ENCODE measurements around the gene OFD1. TPM values are rescaled to one million over a fixed set of nuclear protein-coding genes. Genes with fewer than 3 reads are reported as not detected.

OFD1 gene
- total RNA-seq, 2 donors from 2014 or later, result 25.9 to 29.7 TPM

- H3K36me3 ChIP-seq (ENCODE audit: control insufficient read depth, insufficient read depth, low read length), result no peaks in the 10 kb centered on the region
- H3K27ac Mint-ChIP-seq, result no peak overlapping the region
- H3K4me3 Mint-ChIP-seq, result peak overlapping the region; percentile 86
- H3K36me3 Mint-ChIP-seq (ENCODE audit: low read depth), result no peaks in the 10 kb centered on the region
- DNase-seq, result no peak
- peaks cover 16% of the 10 kb centered on the region for H3K4me1 Mint-ChIP-seq
- WGBS, 2 experiments (ENCODE audit: insufficient coverage in 1 of 2, insufficient read length in 1 of 2), result 0 to 24% methylated on average over 3 to 13 of the region's 13 CpGs
- no peak for TF ChIP-seq CTCF (conservative IDR thresholded peaks at IDR 0.05)
- peaks cover 18% of the 10 kb centered on the region for H3K27me3 Mint-ChIP-seq (ENCODE audit: insufficient read depth)
- peaks cover 52% of the 10 kb centered on the region for H3K9me3 Mint-ChIP-seq
- H3K4me3 ChIP-seq (ENCODE audit: low read length), result peak overlapping the region; percentile 91
- no peaks in the 10 kb centered on the region for H3K9me3 ChIP-seq (ENCODE audit: control insufficient read depth, low read length)
- H3K27me3 ChIP-seq (ENCODE audit: control insufficient read depth, insufficient read depth, low read length, poor library complexity, severe bottlenecking), result peaks cover 17% of the 10 kb centered on the region
- no peaks in the 10 kb centered on the region for H3K4me1 ChIP-seq (ENCODE audit: control insufficient read depth, insufficient read depth, low read length)
- peak overlapping the region; percentile 95 for H3K9ac ChIP-seq (ENCODE audit: extremely low read depth, low read length, poor library complexity, severe bottlenecking)
- H3K27ac ChIP-seq (ENCODE audit: low read depth, low read length), result no peak overlapping the region
These were observed 46.1 kb upstream of the OFD1 start for GRCh38 chrX:13688384-13688957.

- peak within 1 kb of the TSS; percentile 90 for H3K27ac Mint-ChIP-seq
- H3K36me3 ChIP-seq (ENCODE audit: control insufficient read depth, insufficient read depth, low read length), result no peaks in the 10 kb centered on the region
- WGBS, 2 experiments (ENCODE audit: insufficient coverage in 1 of 2, insufficient read length in 1 of 2), result 0% methylated on average over 61 of the region's 68 CpGs; no CpG with 5 or more reads in 1 of the 2 experiments
- peak within 1 kb of the TSS; percentile 80 for H3K27ac ChIP-seq (ENCODE audit: low read depth, low read length)
- no peaks in the 10 kb centered on the region for H3K36me3 Mint-ChIP-seq (ENCODE audit: low read depth)
- peaks cover 17% of the 10 kb centered on the region for H3K27me3 ChIP-seq (ENCODE audit: control insufficient read depth, insufficient read depth, low read length, poor library complexity, severe bottlenecking)
- peak within 1 kb of the TSS; percentile 86 for H3K4me3 Mint-ChIP-seq
- peak within 1 kb of the TSS; percentile 95 for H3K9ac ChIP-seq (ENCODE audit: extremely low read depth, low read length, poor library complexity, severe bottlenecking)
- peaks cover 19% of the 10 kb centered on the region for H3K4me1 Mint-ChIP-seq
- peak; percentile 93 for DNase-seq
- TF ChIP-seq CTCF (conservative IDR thresholded peaks at IDR 0.05), result no peak
- H3K4me3 ChIP-seq (ENCODE audit: low read length), result peak within 1 kb of the TSS; percentile 91
- peaks cover 18% of the 10 kb centered on the region for H3K27me3 Mint-ChIP-seq (ENCODE audit: insufficient read depth)
- no peaks in the 10 kb centered on the region for H3K4me1 ChIP-seq (ENCODE audit: control insufficient read depth, insufficient read depth, low read length)
- H3K9me3 Mint-ChIP-seq, result peaks cover 52% of the 10 kb centered on the region
- no peaks in the 10 kb centered on the region for H3K9me3 ChIP-seq (ENCODE audit: control insufficient read depth, low read length)
These were observed 45.4 kb upstream of the OFD1 start, which contains the start of gene RAB9A for GRCh38 chrX:13688958-13689740. RAB9A (plus strand) TSS chrX:13689128; CDS start chrX:13708747, 19,619 bp downstream.

- Mint-ChIP-seq H3K9me3 (peaks cover 53% of the 10 kb centered on the region), H3K27me3 (ENCODE audit: insufficient read depth) (peaks cover 18% of the 10 kb centered on the region), H3K4me1 (peaks cover 19% of the 10 kb centered on the region), H3K4me3 (peak overlapping the region; percentile 86), H3K36me3 (ENCODE audit: low read depth) (no peaks in the 10 kb centered on the region), H3K27ac (peak overlapping the region; percentile 90)
- Histone ChIP-seq H3K4me3 (ENCODE audit: low read length) (peak overlapping the region; percentile 91), H3K4me1 (ENCODE audit: control insufficient read depth, insufficient read depth, low read length) (no peaks in the 10 kb centered on the region), H3K27ac (ENCODE audit: low read depth, low read length) (peak overlapping the region; percentile 80), H3K9me3 (ENCODE audit: control insufficient read depth, low read length) (no peaks in the 10 kb centered on the region), H3K36me3 (ENCODE audit: control insufficient read depth, insufficient read depth, low read length) (no peaks in the 10 kb centered on the region), H3K9ac (ENCODE audit: extremely low read depth, low read length, poor library complexity, severe bottlenecking) (peak overlapping the region; percentile 95), H3K27me3 (ENCODE audit: control insufficient read depth, insufficient read depth, low read length, poor library complexity, severe bottlenecking) (peaks cover 17% of the 10 kb centered on the region)
- DNase-seq, result no peak
- no peak for TF ChIP-seq CTCF (conservative IDR thresholded peaks at IDR 0.05)
- 0 to 1% methylated on average over 8 to 16 of the region's 16 CpGs for WGBS, 2 experiments (ENCODE audit: insufficient coverage in 1 of 2, insufficient read length in 1 of 2)
These were observed 44.8 kb upstream of the OFD1 start for GRCh38 chrX:13689741-13690211.

Data from endodermal cell (in vitro differentiated cells).